Activated T-cell treated with anti-CD3 and anti-CD28 coated beads, Interleukin-2, amount 50 U/mL, for 48 hours (primary cell): ENCODE measurements around the gene RAP1A.

Source experiments
- DNase-seq, 2 experiments: peaks; one replicate each; pipeline ENCODE4 v3.0.0-alpha.2; 2020

Gene RAP1A

GRCh38 chr1:111738436-111739193 is 119.0 kb downstream of the RAP1A start:
- DNase-seq = no peak

- DNase-seq = peak; percentile 91 to 92
Observed at GRCh38 chr1:111739194-111739924, 119.8 kb downstream of the RAP1A start, which contains the start of gene INKA2. INKA2 (minus strand) TSS chr1:111739395; CDS start chr1:111739242, 153 bp downstream.

- peak; percentile 53 to 72 for DNase-seq
Observed at GRCh38 chr1:111739925-111740765, 120.6 kb downstream of the RAP1A start.

- peak in 1 of 2 experiments; percentile 3 for DNase-seq
Observed at GRCh38 chr1:111742292-111742691, 122.7 kb downstream of the RAP1A start.

- DNase-seq = peak; percentile 15 to 18
Observed at GRCh38 chr1:111742938-111743549, 123.5 kb downstream of the RAP1A start.

- peak in 1 of 2 experiments; percentile 15 for DNase-seq
Observed at GRCh38 chr1:111743679-111744101, 124.1 kb downstream of the RAP1A start.

GRCh38 chr1:111745675-111746613 is 126.4 kb downstream of the RAP1A start:
- DNase-seq = peak in 1 of 2 experiments; percentile 15

GRCh38 chr1:111746614-111746999 is 127.0 kb downstream of the RAP1A start:
- peak in 1 of 2 experiments; percentile 0 for DNase-seq

GRCh38 chr1:111747282-111747734 is 127.7 kb downstream of the RAP1A start:
- DNase-seq = peak; percentile 67 to 73

- peak in 1 of 2 experiments; percentile 2 for DNase-seq
Observed at GRCh38 chr1:111747947-111748346, 128.4 kb downstream of the RAP1A start.

GRCh38 chr1:111749628-111750027 is 130.0 kb downstream of the RAP1A start:
- peak in 1 of 2 experiments; percentile 9 for DNase-seq

GRCh38 chr1:111750856-111751255 is 131.3 kb downstream of the RAP1A start:
- peak in 1 of 2 experiments; percentile 4 for DNase-seq

- no peak for DNase-seq
Observed at GRCh38 chr1:111751906-111752575, 132.5 kb downstream of the RAP1A start.

- DNase-seq = no peak
Observed at GRCh38 chr1:111754984-111755330, 135.4 kb downstream of the RAP1A start.

GRCh38 chr1:111755331-111756123 is 135.9 kb downstream of the RAP1A start, which contains the start of gene DDX20:
DDX20 (plus strand) TSS chr1:111755901; CDS start chr1:111755925, 24 bp downstream.
- peak; percentile 93 to 96 for DNase-seq

- no peak for DNase-seq
Observed at GRCh38 chr1:111756124-111756513, 136.5 kb downstream of the RAP1A start.

- no peak for DNase-seq
Observed at GRCh38 chr1:111758373-111758772, 138.8 kb downstream of the RAP1A start.

GRCh38 chr1:111761717-111762116 is 142.1 kb downstream of the RAP1A start:
- DNase-seq = no peak

- no peak for DNase-seq
Observed at GRCh38 chr1:111762332-111762731, 142.7 kb downstream of the RAP1A start.
